Vagina (tissue), 2 donors: ENCODE results near the gene COPB2. TPM values are rescaled to one million over a fixed set of nuclear protein-coding genes. Genes with fewer than 3 reads are reported as not detected.

Experiments
- DNase-seq, 2 donors: peaks; one replicate each; pipeline ENCODE4 v3.0.0-alpha.2; 2017; ENCODE audit errors: extremely low spot score in 2 of 2
- H3K27ac ChIP-seq: fragments of 200-600 bp; sonication (generic); one replicate; pipeline ENCODE4 v1.5.1; 2019
- H3K27me3 ChIP-seq: fragments of 200-600 bp; sonication (generic); one replicate; pipeline ENCODE4 v1.5.1; 2019
- H3K36me3 ChIP-seq, 2 donors: fragments of 200-600 bp; sonication (generic); one replicate each; pipeline ENCODE4 v1.5.1; 2017 to 2019
- H3K4me1 ChIP-seq: fragments of 200-600 bp; sonication (generic); one replicate; pipeline ENCODE4 v1.5.1; 2019
- H3K4me3 ChIP-seq, 2 donors: fragments of 200-600 bp; sonication (generic); 1 replicate in 1 of 2; 2 replicates in 1 of 2; pipeline ENCODE4 v1.5.1; 2016 to 2019
- H3K9me3 ChIP-seq: fragments of 200-600 bp; sonication (generic); one replicate; pipeline ENCODE4 v1.5.1; 2019
- POLR2A ChIP-seq, 2 donors: fragments of 450-650 bp; IDR thresholded peaks; one replicate each; pipeline ENCODE4 v1.6.1; 2017; ENCODE audit warnings: antibody characterized with exemption in 2 of 2, mild to moderate bottlenecking in 2 of 2, moderate library complexity in 2 of 2
- POLR2AphosphoS5 ChIP-seq, 2 donors: sonication (generic); formaldehyde crosslinking; IDR thresholded peaks; one replicate each; pipeline ENCODE4 v1.9.0; 2017; ENCODE audit warnings: antibody characterized with exemption in 2 of 2, mild to moderate bottlenecking in 2 of 2, low read depth in 1 of 2; ENCODE audit not compliant: insufficient read depth in 1 of 2
- intact Hi-C: fragments of 100-400 bp; cut with DNase I; formaldehyde crosslinking; loops from one replicate; pipeline ENCODE4 v1.15.1; 2023
- total RNA-seq: library from RNA; depleted of rRNA; stranded (reverse); fragments of >200 nt; gene quantifications from one replicate; pipeline ENCODE4 v1.2.3, GENCODE V29; 2016
- TF ChIP-seq, protein P1 (sequence below), 3 experiments: fragments of 450-650 bp in 2 of 3; fragments of 200-600 bp in 1 of 3; sonication (generic) in 1 of 3; IDR thresholded peaks; one replicate each; pipeline ENCODE4 v1.5.1; 2017 to 2019; ENCODE audit warnings: antibody characterized with exemption in 3 of 3, mild to moderate bottlenecking in 2 of 3, moderate library complexity in 2 of 3

The COPB2 gene
- total RNA-seq, 1 donor from 2014 or later: 67.0 TPM

DNA sequence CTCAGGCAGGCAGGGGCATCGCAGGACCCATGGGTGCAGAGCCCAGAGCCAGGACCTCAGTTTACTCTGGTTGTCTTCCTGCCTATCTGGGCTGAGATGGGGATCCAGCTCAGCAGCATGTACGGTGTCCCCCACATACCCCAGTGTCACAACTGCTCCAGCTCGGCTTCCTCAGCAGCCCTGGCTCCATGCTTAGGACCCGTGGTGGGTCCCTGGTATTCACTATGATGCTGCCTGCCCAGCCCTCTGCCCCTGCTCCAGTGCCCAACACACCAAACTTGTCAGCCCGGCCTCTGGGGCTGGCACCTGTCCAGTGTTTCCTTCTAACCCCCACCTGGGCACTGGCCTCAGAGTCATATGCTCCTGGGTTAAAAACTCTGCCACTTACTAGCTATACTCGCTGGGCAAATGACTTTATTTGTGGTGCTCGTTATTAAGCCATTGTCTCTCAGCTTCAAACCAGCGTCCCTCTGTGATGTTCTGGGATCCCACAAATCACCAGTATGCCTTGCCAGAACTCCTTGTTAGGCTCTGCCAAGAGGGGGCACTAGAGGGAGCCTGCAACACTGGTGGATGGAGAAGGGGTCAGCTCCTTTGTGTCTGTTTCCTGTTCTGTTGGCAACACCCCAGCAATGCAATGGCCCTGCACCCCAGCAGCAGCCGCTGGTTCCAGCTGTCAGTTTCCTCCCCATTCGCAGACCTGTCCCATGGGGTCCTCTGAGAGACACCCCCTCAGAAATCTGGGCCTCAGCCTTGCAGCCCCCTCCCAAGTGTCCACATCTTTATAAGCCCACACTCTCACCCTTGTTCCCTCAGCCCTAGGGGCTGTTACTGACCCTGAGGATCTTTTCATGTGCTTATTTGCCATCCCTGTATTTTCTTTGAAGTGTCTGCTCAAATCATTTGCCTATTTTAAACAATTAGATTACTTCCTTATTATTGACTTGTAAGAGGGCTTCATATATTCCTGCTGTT lies 69.7 kb downstream of the COPB2 start:
- no peaks in the 10 kb centered on the region for H3K9me3 ChIP-seq
- TF ChIP-seq POLR2AphosphoS5 (IDR thresholded peaks at IDR 0.05; ENCODE audit: insufficient read depth in 1 of 2, low read depth in 1 of 2) (no peak), POLR2A (IDR thresholded peaks at IDR 0.05) (no peak)
- TF ChIP-seq, protein P1, sequence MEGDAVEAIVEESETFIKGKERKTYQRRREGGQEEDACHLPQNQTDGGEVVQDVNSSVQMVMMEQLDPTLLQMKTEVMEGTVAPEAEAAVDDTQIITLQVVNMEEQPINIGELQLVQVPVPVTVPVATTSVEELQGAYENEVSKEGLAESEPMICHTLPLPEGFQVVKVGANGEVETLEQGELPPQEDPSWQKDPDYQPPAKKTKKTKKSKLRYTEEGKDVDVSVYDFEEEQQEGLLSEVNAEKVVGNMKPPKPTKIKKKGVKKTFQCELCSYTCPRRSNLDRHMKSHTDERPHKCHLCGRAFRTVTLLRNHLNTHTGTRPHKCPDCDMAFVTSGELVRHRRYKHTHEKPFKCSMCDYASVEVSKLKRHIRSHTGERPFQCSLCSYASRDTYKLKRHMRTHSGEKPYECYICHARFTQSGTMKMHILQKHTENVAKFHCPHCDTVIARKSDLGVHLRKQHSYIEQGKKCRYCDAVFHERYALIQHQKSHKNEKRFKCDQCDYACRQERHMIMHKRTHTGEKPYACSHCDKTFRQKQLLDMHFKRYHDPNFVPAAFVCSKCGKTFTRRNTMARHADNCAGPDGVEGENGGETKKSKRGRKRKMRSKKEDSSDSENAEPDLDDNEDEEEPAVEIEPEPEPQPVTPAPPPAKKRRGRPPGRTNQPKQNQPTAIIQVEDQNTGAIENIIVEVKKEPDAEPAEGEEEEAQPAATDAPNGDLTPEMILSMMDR (IDR thresholded peaks at IDR 0.05): no peak
- H3K36me3 ChIP-seq: no peaks in the 10 kb centered on the region
- H3K4me1 ChIP-seq: no peaks in the 10 kb centered on the region
- H3K27ac ChIP-seq: no peak overlapping the region
- no peak for DNase-seq
- no peak overlapping the region for H3K4me3 ChIP-seq
- no peaks in the 10 kb centered on the region for H3K27me3 ChIP-seq
- intact Hi-C loops: loop anchor here (10.0 kb wide), 1 partner anchor 215 kb away; no protein-coding TSS in a partner anchor

DNA sequence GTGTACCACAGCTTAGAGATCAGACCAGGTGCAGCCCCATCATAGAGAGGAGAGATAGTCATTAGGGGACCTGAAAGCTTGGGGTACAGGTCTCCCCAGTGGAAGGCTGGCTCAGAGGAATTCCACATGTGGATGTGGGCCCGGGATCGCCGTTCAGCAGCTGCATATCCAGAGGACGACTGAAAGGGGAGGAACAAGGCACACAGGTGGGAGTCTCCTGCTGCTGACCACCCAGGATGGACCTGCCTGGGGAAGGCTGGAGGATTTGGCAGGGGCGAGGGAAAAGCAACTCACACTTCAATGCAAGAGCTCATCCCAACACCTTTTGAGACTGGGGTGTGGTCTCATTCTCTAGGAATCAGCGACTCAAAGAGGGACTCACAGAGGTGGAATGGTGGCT lies 70.6 kb downstream of the COPB2 start:
- TF ChIP-seq POLR2A (IDR thresholded peaks at IDR 0.05): no peak
- TF ChIP-seq, protein P1 (IDR thresholded peaks at IDR 0.05): no peak
- no peak for TF ChIP-seq POLR2AphosphoS5 (IDR thresholded peaks at IDR 0.05; ENCODE audit: insufficient read depth in 1 of 2, low read depth in 1 of 2)
- no peaks in the 10 kb centered on the region for H3K9me3 ChIP-seq
- no peak for DNase-seq
- H3K4me1 ChIP-seq: no peaks in the 10 kb centered on the region
- H3K27ac ChIP-seq: no peak overlapping the region
- no peak overlapping the region for H3K4me3 ChIP-seq
- H3K36me3 ChIP-seq: no peaks in the 10 kb centered on the region
- intact Hi-C loops: no loop called here
- H3K27me3 ChIP-seq: no peaks in the 10 kb centered on the region

DNA sequence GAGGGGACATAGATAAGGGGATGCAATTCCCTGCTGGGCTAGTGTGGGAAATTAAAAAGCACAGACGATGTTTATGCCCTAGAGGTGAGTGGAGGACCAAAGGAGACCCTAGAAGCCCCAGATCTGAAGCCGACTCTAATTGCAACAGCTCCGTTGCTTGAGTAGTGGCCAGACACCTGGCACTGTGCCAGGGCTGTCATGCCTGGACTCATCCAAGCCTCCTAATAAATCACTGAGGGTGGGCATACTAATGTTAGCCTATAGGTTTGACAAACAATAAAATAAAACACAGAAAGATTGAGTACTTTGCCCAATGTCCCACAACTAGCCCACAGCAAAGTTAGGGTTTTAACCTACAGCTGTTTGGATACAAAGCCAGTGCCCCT lies 71.0 kb downstream of the COPB2 start:
- H3K4me3 ChIP-seq: no peak overlapping the region
- intact Hi-C loops: no loop called here
- H3K4me1 ChIP-seq: no peaks in the 10 kb centered on the region
- no peak for DNase-seq
- H3K27ac ChIP-seq: no peak overlapping the region
- H3K27me3 ChIP-seq: no peaks in the 10 kb centered on the region
- H3K9me3 ChIP-seq: no peaks in the 10 kb centered on the region
- TF ChIP-seq, protein P1 (IDR thresholded peaks at IDR 0.05): no peak
- TF ChIP-seq POLR2AphosphoS5 (IDR thresholded peaks at IDR 0.05; ENCODE audit: insufficient read depth in 1 of 2, low read depth in 1 of 2): no peak
- no peaks in the 10 kb centered on the region for H3K36me3 ChIP-seq

DNA sequence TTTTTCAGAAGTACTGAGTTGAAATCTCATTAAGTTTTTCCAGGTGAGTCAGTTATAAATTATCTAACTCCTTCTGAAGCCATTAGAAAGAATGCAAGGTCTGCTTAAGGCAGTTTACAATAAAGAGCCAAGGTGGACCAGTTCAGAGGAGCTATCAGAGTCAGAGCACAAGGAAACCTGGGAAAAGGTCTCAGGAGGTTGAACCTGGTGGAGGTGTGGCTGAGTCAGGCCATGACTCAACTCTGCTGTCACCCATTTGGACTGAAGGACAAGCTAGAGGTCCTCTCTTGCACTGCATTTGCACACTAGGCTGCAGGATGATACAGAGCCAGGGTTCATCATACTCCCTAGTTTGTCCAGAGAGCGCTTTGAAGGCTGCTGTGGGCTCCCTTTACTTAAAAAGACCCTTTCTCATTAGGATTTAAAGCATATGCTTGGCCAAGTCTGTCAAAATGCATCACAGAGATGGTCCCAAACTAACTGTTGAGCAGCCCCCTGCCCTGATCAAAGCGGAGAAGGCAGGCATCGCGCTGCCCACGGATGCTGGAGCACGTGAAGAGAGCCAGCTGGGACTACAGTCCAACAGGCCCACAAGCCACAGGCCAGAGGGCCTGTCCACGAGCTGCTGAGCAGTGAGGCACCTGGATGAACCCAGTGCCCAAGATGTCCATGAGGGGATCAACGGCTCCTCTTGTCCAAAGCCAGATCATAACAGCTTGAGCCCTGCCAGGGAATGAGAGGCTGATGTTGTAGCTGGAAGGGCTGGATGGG lies 71.6 kb downstream of the COPB2 start:
- TF ChIP-seq POLR2AphosphoS5 (IDR thresholded peaks at IDR 0.05; ENCODE audit: insufficient read depth in 1 of 2, low read depth in 1 of 2): no peak
- TF ChIP-seq, protein P1 (IDR thresholded peaks at IDR 0.05): no peak
- no peak for TF ChIP-seq POLR2A (IDR thresholded peaks at IDR 0.05)
- H3K36me3 ChIP-seq: no peaks in the 10 kb centered on the region
- intact Hi-C loops: no loop called here
- H3K27me3 ChIP-seq: no peaks in the 10 kb centered on the region
- no peaks in the 10 kb centered on the region for H3K9me3 ChIP-seq
- H3K27ac ChIP-seq: no peak overlapping the region
- no peak for DNase-seq
- no peak overlapping the region for H3K4me3 ChIP-seq
- no peaks in the 10 kb centered on the region for H3K4me1 ChIP-seq
